ENCODE data around the gene SIT1.
"Not testable (repeated sequence)": the region's sequence is repeated elsewhere in the genome, so short reads cannot be mapped to it uniquely, and the experiment has no call there.

The SIT1 gene

GRCh38 chr9:35635730-35636129 lies 15.0 kb downstream of the SIT1 start:
- DNase-seq, result no peak

GRCh38 chr9:35629597-35629996 lies 21.1 kb downstream of the SIT1 start:
- no peak for DNase-seq

GRCh38 chr9:35628389-35628991 lies 22.2 kb downstream of the SIT1 start:
- DNase-seq, result no peak

- no peak for DNase-seq
These were observed 23.2 kb downstream of the SIT1 start for GRCh38 chr9:35627575-35627974.

GRCh38 chr9:35619800-35620158 lies 31.0 kb downstream of the SIT1 start:
- no peak for DNase-seq

- no peak for DNase-seq
These were observed 31.6 kb downstream of the SIT1 start for GRCh38 chr9:35618854-35619799.

GRCh38 chr9:35618325-35618727 lies 32.4 kb downstream of the SIT1 start, which contains the start of gene CD72:
Gene CD72 (minus strand): TSS chr9:35618413. CDS start chr9:35618303, 110 bp downstream.
- DNase-seq, result no peak

- DNase-seq, result no peak
These were observed 33.2 kb downstream of the SIT1 start for GRCh38 chr9:35617548-35617947.

- peak; percentile 36 for DNase-seq
These were observed 33.9 kb downstream of the SIT1 start for GRCh38 chr9:35616681-35617459.

- peak; percentile 10 for DNase-seq
These were observed 34.6 kb downstream of the SIT1 start for GRCh38 chr9:35615981-35616680.

- no peak for DNase-seq
These were observed 37.9 kb downstream of the SIT1 start for GRCh38 chr9:35612843-35613242.

GRCh38 chr9:35612066-35612465 lies 38.7 kb downstream of the SIT1 start:
- not testable (repeated sequence) for DNase-seq

GRCh38 chr9:35611230-35611797 lies 39.4 kb downstream of the SIT1 start:
- no peak for DNase-seq

GRCh38 chr9:35609820-35610163 lies 40.9 kb downstream of the SIT1 start:
- DNase-seq, result no peak

- no peak for DNase-seq
These were observed 41.5 kb downstream of the SIT1 start for GRCh38 chr9:35609001-35609819.

GRCh38 chr9:35608221-35608620 lies 42.5 kb downstream of the SIT1 start:
- DNase-seq, result no peak

GRCh38 chr9:35606726-35607125 lies 44.0 kb downstream of the SIT1 start:
- DNase-seq, result no peak

- DNase-seq, result no peak
These were observed 44.6 kb downstream of the SIT1 start for GRCh38 chr9:35606138-35606504.

- DNase-seq, result peak; percentile 3
These were observed 45.2 kb downstream of the SIT1 start for GRCh38 chr9:35605351-35606137.

GRCh38 chr9:35604578-35605350 lies 46.0 kb downstream of the SIT1 start, which contains the start of gene TESK1:
Gene TESK1 (plus strand): TSS chr9:35605262. CDS start chr9:35605620, 358 bp downstream.
- peak; percentile 57 for DNase-seq
